Neural cell (in vitro differentiated cells): ENCODE data around the gene SNRK.

Experiments
- POLR2AphosphoS5 ChIP-seq: IDR thresholded peaks from 2 replicates; pipeline ENCODE4 v1.6.1; 2012
- TF ChIP-seq, protein P1 (sequence below): fragments of 450-650 bp; IDR thresholded peaks from 2 replicates; pipeline ENCODE4 v1.5.1; 2014; ENCODE audit warnings: antibody characterized with exemption, mild to moderate bottlenecking, moderate library complexity; ENCODE audit not compliant: poor library complexity, severe bottlenecking

DNA sequence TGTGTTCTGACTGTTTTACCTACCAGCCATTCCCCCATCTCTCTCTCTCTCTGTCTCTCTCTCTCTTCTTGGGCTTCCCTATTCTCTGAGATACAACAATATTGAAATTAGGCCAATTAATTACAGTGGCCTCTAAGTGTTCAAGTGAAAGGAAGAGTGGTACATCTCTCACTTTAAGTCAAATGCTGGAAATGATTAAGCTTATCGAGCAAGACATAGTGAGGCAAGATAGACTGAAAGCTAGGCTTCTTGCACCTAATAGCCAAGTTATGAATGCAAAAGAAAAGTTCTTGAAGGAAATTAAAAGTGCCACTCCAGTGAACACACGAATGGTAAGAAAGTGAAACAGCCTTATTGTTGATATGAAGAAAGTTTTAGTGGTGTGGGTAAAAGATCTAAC is 21.3 kb downstream of the SNRK start:
- TF ChIP-seq POLR2AphosphoS5: no peak
- TF ChIP-seq, protein P1, sequence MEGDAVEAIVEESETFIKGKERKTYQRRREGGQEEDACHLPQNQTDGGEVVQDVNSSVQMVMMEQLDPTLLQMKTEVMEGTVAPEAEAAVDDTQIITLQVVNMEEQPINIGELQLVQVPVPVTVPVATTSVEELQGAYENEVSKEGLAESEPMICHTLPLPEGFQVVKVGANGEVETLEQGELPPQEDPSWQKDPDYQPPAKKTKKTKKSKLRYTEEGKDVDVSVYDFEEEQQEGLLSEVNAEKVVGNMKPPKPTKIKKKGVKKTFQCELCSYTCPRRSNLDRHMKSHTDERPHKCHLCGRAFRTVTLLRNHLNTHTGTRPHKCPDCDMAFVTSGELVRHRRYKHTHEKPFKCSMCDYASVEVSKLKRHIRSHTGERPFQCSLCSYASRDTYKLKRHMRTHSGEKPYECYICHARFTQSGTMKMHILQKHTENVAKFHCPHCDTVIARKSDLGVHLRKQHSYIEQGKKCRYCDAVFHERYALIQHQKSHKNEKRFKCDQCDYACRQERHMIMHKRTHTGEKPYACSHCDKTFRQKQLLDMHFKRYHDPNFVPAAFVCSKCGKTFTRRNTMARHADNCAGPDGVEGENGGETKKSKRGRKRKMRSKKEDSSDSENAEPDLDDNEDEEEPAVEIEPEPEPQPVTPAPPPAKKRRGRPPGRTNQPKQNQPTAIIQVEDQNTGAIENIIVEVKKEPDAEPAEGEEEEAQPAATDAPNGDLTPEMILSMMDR: no peak
